Endothelial cell of umbilical vein (primary cell): ENCODE measurements around the gene OPRL1. TPM values are rescaled to one million over a fixed set of nuclear protein-coding genes. Genes with fewer than 3 reads are reported as not detected.

Source experiments
- BruUV-seq: library from RNA; stranded (reverse); fragments of 400-500 nt; replicated peaks from 2 replicates; lab custom pipeline; 2021; lab: Mats Ljungman, UMichigan
- CTCF ChIA-PET: fragments of 300-600, 350-600 bp; sonication (Branson Sonifier 250); formaldehyde crosslinking; loops from one replicate; lab custom pipeline; 2021; ENCODE audit warnings: antibody characterized with exemption, inconsistent platforms; lab: Charles Lee
- POLR2A ChIA-PET: fragments of 300-600, 350-600 bp; sonication (Branson Sonifier 250); formaldehyde crosslinking; loops from one replicate; lab custom pipeline; 2021; ENCODE audit warnings: antibody characterized with exemption, inconsistent platforms; lab: Charles Lee
- DNase-seq: peaks from one replicate; pipeline ENCODE4 v3.0.0-alpha.2; 2011; ENCODE audit warnings: low read depth, low spot score
- FAIRE-seq: peaks from 2 replicates; lab custom pipeline; 2011; peaks lifted over from hg19 to GRCh38; lab: Jason Lieb, UNC
- H2AFZ ChIP-seq: 2 replicates; pipeline ENCODE4 v1.6.0; 2012; ENCODE audit warnings: low read depth, low read length, control low read depth, inconsistent platforms
- H3K27ac ChIP-seq: 2 replicates; pipeline ENCODE4 v1.5.1; 2011; ENCODE audit warnings: low read depth, mild to moderate bottlenecking, control low read depth, low read length, moderate library complexity; ENCODE audit not compliant: insufficient read depth
- H3K27me3 ChIP-seq, 2 experiments: 2 replicates each; pipeline versions ENCODE4 v1.6.0 to v1.6.1; 2011; ENCODE audit warnings: low read length in 2 of 2, mixed read lengths in 1 of 2; ENCODE audit not compliant: control insufficient read depth in 2 of 2, insufficient read depth in 2 of 2
- H3K36me3 ChIP-seq, 2 experiments: 2 replicates in 1 of 2; 3 replicates in 1 of 2; pipeline ENCODE4 v1.5.1; 2011; ENCODE audit warnings: low read length in 2 of 2, mild to moderate bottlenecking in 1 of 2, moderate library complexity in 1 of 2; ENCODE audit not compliant: control insufficient read depth in 2 of 2, insufficient read depth in 2 of 2; ENCODE audit errors: extremely low read depth in 1 of 2
- H3K4me1 ChIP-seq: 3 replicates; pipeline ENCODE4 v1.5.1; 2011; ENCODE audit warnings: mild to moderate bottlenecking, low read length; ENCODE audit not compliant: control insufficient read depth, insufficient read depth; ENCODE audit errors: extremely low read depth
- H3K4me2 ChIP-seq: 2 replicates; pipeline ENCODE4 v1.6.1; 2011; ENCODE audit warnings: low read length, control low read depth, mixed read lengths; ENCODE audit not compliant: insufficient read depth
- H3K4me3 ChIP-seq, 3 experiments: fragments of 200-600 bp in 1 of 3; sonication (generic), shearing (Covaris generic) in 1 of 3; replicated peaks in 1 of 3; 2 replicates each; pipeline ENCODE4 v1.5.1; 2011 to 2016; ENCODE audit warnings: control low read depth in 3 of 3, low read length in 3 of 3, mild to moderate bottlenecking in 2 of 3, inconsistent platforms in 1 of 3, low read depth in 1 of 3, moderate library complexity in 1 of 3; ENCODE audit not compliant: insufficient read depth in 1 of 3
- H3K79me2 ChIP-seq: 2 replicates; pipeline ENCODE4 v1.6.0; 2012; ENCODE audit warnings: low read length, inconsistent platforms; ENCODE audit not compliant: control insufficient read depth, insufficient read depth
- H3K9ac ChIP-seq: replicated peaks from 2 replicates; pipeline ENCODE3; 2011; ENCODE audit warnings: low read length, control low read depth; ENCODE audit not compliant: insufficient read depth; ENCODE audit errors: extremely low read depth
- H3K9me1 ChIP-seq: replicated peaks from 3 replicates; pipeline ENCODE4 v1.6.0; 2011; ENCODE audit warnings: mild to moderate bottlenecking, low read length; ENCODE audit not compliant: control insufficient read depth, insufficient read depth; ENCODE audit errors: extremely low read depth
- H3K9me3 ChIP-seq: replicated peaks from 2 replicates; pipeline ENCODE4 v1.5.1; 2012; ENCODE audit warnings: low read length, inconsistent platforms; ENCODE audit not compliant: control insufficient read depth, insufficient read depth
- H4K20me1 ChIP-seq: replicated peaks from 2 replicates; pipeline ENCODE3; 2011; ENCODE audit warnings: mild to moderate bottlenecking, low read length; ENCODE audit not compliant: control insufficient read depth, insufficient read depth; ENCODE audit errors: extremely low read depth
- EZH2 ChIP-seq: IDR thresholded peaks from 2 replicates; pipeline ENCODE4 v1.6.1; 2012; ENCODE audit warnings: borderline replicate concordance, low read depth, mild to moderate bottlenecking, moderate library complexity, low read length, inconsistent platforms; ENCODE audit not compliant: severe bottlenecking
- FOS ChIP-seq: IDR thresholded peaks from 2 replicates; pipeline ENCODE4 v1.6.1; 2011; ENCODE audit warnings: mild to moderate bottlenecking, low read length, moderate library complexity, borderline replicate concordance; ENCODE audit not compliant: insufficient read depth
- POLR2AphosphoS5 ChIP-seq: IDR thresholded peaks from 2 replicates; pipeline ENCODE4 v1.6.1; 2012; ENCODE audit warnings: low read depth, mild to moderate bottlenecking, control low read depth, low read length, moderate library complexity; ENCODE audit not compliant: insufficient read depth
- dilution Hi-C: fragments of 300-500 bp; cut with MboI; formaldehyde crosslinking; loops from one replicate; pipeline ENCODE4 v1.15.0; 2019; ENCODE audit warnings: low sequenced_read_pairs; ENCODE audit not compliant: extremely low pct_ligation_motif_present
- intact Hi-C: fragments of 100-400 bp; cut with micrococcal nuclease; formaldehyde crosslinking; loops from one replicate; pipeline ENCODE4 v1.10.0; 2022
- polyA plus RNA-seq, 4 experiments: library from polyadenylated mRNA; depleted of rRNA in 3 of 4; stranded (reverse) in 3 of 4; unstranded in 1 of 4; fragments of >200 nt; gene quantifications; 2 replicates each; pipeline versions ENCODE4 v1.2.1 to v1.2.3, GENCODE V29; 2011 to 2012; ENCODE audit warnings: missing spikeins in 1 of 4
- total RNA-seq: library from RNA; stranded (reverse); gene quantifications from 2 replicates; pipeline ENCODE4 v1.2.3, GENCODE V29; 2021
- TF ChIP-seq, protein P1 (sequence below), 2 donors: IDR thresholded peaks; 1 replicate in 1 of 2; 2 replicates in 1 of 2; pipeline ENCODE4 v1.5.1; 2011; ENCODE audit warnings: low read length in 2 of 2, mild to moderate bottlenecking in 2 of 2, moderate library complexity in 2 of 2, control low read depth in 1 of 2, inconsistent platforms in 1 of 2, low read depth in 1 of 2; ENCODE audit not compliant: insufficient read depth in 1 of 2; ENCODE audit errors: extremely low read depth in 1 of 2

The OPRL1 gene
- total and polyA plus RNA-seq, 2 donors (not counting 3 experiments of a cell fraction or from before 2014, with no cell fraction given), result 1.9 to 2.0 TPM

DNA sequence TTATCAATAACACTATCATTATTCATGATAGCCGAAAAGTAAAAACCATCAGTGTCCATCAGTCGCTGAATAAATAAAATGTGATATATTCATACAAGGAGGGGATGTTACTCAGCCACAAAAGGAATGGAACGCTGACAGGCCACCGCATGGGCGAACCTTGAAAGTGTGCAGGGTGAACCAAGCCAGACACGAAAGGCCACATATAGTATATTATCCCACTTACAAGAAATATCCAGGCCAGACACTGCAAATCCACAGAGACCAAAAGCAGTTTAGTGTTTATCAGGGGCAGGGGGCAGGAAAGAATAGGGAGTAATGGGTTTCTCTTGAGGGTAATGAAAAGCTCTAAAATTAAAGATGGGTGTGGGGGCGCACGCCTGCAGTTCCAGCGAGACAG lies 36.1 kb upstream of the OPRL1 start:
- DNase-seq (peak; percentile 37), FAIRE-seq (no peak)
- ChIA-PET CTCF (interaction anchor here (1.0 to 1.9 kb wide), 3 partner anchors 10 to 64 kb away, joined by 3 to 7 read pairs (median 6); partner anchors contain the start of genes PRPF6 and SAMD10), POLR2A (interaction anchor here (0.7 to 1.9 kb wide), 2 partner anchors 11 to 506 kb away, joined by 3 to 12 read pairs; no protein-coding TSS in a partner anchor)
- Histone ChIP-seq H3K79me2 (peaks cover 20% of the 10 kb centered on the region), H3K27ac (no peak overlapping the region), H3K9ac (no peak overlapping the region), H3K9me1 (no peaks in the 10 kb centered on the region), H2AFZ (no peak overlapping the region), H3K27me3 (no peaks in the 10 kb centered on the region), H3K9me3 (no peaks in the 10 kb centered on the region), H3K4me2 (no peak overlapping the region), H3K4me3 (no peak overlapping the region), H4K20me1 (peaks cover 3% of the 10 kb centered on the region), H3K4me1 (peaks cover 72% of the 10 kb centered on the region), H3K36me3 (peaks cover 9 to 13% of the 10 kb centered on the region in 2 experiments)
- intact Hi-C loops (no loop called here), dilution Hi-C loops (no loop called here)
- BruUV-seq, result no TSS peak
- no peak for TF ChIP-seq POLR2AphosphoS5
- no peak for TF ChIP-seq EZH2

DNA sequence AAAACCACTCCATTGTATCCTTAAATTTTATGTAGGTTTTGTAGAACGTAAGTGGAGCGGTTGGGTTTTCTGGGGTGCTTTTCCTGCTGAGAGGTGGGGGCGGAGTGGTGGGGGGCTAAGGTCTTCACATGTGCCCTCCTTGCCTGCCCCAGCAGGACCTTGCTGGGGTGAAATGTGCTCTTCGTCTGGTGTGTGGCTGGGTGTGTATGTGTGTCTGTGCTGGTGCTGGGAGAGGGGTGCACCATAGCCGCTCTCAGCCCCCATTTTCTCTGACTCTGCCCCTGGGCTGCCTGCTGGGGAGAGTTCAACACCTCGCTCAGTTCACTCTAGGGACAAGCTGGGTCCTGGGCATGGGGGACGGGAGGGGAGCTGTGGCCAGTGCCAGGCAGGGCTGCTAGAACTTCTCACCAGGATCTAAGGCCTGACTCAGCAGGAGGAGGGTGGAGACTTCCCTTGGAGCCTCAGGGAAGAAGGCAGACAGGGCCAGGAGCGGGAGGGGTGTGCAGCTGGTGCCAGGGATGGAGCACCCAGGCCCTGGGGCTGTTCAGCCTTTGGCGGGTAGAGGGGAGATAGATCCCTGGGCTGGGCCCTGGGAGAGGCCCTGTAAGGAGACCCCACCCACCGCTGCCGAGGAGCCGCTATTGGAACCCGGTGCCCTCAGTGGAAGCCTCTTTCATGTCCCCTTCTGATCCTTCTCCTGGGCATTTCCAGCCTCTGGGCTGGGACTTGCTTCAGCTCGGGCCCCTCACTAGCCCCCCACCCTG lies 35.2 kb upstream of the OPRL1 start:
- Histone ChIP-seq H3K9ac (no peak overlapping the region), H3K27ac (peak overlapping the region; percentile 53), H3K9me1 (no peaks in the 10 kb centered on the region), H3K4me1 (peaks cover 67% of the 10 kb centered on the region), H3K4me2 (peak overlapping the region; percentile 6), H3K27me3 (no peaks in the 10 kb centered on the region), H3K36me3 (peaks cover 9 to 13% of the 10 kb centered on the region in 2 experiments), H2AFZ (no peak overlapping the region), H4K20me1 (peaks cover 3% of the 10 kb centered on the region), H3K79me2 (peaks cover 20% of the 10 kb centered on the region), H3K9me3 (no peaks in the 10 kb centered on the region), H3K4me3 (no peak overlapping the region)
- DNase-seq (peak; percentile 86), FAIRE-seq (peak; percentile 98)
- dilution Hi-C loops (no loop called here), intact Hi-C loops (no loop called here)
- TF ChIP-seq POLR2AphosphoS5 (peak; percentile 16), FOS (peak; percentile 38)
- TF ChIP-seq, protein P1, sequence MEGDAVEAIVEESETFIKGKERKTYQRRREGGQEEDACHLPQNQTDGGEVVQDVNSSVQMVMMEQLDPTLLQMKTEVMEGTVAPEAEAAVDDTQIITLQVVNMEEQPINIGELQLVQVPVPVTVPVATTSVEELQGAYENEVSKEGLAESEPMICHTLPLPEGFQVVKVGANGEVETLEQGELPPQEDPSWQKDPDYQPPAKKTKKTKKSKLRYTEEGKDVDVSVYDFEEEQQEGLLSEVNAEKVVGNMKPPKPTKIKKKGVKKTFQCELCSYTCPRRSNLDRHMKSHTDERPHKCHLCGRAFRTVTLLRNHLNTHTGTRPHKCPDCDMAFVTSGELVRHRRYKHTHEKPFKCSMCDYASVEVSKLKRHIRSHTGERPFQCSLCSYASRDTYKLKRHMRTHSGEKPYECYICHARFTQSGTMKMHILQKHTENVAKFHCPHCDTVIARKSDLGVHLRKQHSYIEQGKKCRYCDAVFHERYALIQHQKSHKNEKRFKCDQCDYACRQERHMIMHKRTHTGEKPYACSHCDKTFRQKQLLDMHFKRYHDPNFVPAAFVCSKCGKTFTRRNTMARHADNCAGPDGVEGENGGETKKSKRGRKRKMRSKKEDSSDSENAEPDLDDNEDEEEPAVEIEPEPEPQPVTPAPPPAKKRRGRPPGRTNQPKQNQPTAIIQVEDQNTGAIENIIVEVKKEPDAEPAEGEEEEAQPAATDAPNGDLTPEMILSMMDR (IDR thresholded peaks at IDR 0.05; ENCODE audit: extremely low read depth in 1 of 2, insufficient read depth in 1 of 2, low read depth in 1 of 2, low read length in 2 of 2), result no peak
- no TSS peak for BruUV-seq
- ChIA-PET CTCF (interaction anchor here (0.7 to 1.9 kb wide), 5 partner anchors 9 to 64 kb away, joined by 3 to 7 read pairs (median 6); partner anchors contain the start of genes PRPF6 and SAMD10), POLR2A (interaction anchor here (0.7 to 1.9 kb wide), 3 partner anchors 10 to 507 kb away, joined by 3 to 12 read pairs (median 4); no protein-coding TSS in a partner anchor)
